NCI-H82 treated with DMSO at 0.1 percent for 48 hours (cell line): Measurements from ENCODE around the gene CCDC180.
"Not testable (repeated sequence)": the region's sequence is repeated elsewhere in the genome, so short reads cannot be mapped to it uniquely, and the experiment has no call there.

Source experiments
- DNase-seq: peaks from one replicate; lab custom pipeline; 2025; ENCODE audit not compliant: unreplicated experiment; lab: John Stamatoyannopoulos, UW

Gene CCDC180

DNA sequence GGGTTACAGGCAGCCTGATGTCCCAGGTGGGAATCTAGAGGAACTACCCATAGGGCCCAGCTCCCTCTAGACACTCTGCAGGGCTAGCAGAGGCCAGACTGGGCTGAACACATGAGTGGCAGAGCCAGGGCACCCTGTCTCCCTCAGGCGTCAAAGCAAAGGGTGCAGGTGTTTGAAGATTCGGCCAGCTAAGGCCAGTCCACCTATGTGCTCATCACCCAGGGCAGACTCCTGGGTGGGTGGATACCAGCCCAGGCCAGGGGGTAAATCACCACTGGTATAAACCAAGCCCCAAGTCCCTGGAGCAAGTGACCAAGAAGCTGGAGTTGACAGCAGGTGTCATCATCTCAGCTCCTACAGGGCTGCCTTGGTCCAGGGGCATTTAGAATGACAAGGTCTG lies 3.4 kb downstream of the CCDC180 start:
- no peak for DNase-seq

DNA sequence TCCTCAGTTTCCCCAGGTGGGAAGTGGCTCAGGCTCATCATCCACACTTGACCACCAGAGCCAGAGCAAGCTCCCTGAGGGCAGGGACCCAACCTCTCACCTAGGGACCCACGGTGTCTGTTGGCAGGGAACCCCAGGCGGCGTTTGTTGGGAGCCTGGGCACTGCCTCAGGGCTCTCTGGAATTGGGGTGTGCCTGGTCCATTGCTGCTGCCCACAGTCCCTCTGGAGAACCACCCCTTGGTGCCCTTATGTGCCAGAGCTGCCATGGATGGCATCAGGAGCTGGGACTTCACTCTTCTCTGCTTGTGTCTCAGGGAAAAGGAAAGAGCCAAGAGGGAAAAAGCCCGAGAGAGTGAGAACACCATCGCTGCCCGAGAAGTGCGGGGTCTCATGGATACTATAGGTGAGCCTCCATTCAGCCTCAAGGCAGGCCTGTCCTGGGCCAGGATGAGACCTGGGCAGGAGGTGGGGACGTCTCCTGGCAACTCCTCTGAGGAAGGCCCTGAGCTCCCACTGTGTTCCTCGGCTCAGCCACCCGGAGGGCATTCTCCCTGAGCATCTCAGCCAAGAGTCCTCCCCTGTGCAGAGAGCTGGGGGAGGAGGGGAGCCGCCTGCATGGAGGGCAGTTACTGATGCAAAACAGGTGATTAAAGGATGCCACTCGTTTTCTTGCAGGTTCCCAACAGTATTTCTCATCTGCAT lies 4.5 kb downstream of the CCDC180 start:
- no peak for DNase-seq

DNA sequence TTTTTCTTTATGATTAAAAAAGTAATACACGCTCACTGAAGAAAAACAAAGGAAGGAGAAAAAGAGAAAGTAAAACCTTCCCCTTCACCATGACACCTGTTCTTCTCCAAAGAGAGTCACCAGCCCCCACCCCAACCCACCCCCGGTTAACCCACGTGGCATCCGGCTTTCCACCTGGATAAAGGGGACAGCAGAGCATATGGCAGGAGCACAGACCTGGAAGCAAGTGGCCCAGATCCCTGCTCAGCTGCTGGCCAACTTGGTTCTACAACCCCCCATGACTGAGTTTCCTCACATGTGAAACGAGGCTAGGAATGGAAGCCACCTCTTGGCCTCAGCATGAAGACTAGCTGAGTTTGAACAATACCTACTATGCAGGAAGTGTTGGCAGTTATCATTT lies 5.1 kb downstream of the CCDC180 start:
- DNase-seq, result no peak

DNA sequence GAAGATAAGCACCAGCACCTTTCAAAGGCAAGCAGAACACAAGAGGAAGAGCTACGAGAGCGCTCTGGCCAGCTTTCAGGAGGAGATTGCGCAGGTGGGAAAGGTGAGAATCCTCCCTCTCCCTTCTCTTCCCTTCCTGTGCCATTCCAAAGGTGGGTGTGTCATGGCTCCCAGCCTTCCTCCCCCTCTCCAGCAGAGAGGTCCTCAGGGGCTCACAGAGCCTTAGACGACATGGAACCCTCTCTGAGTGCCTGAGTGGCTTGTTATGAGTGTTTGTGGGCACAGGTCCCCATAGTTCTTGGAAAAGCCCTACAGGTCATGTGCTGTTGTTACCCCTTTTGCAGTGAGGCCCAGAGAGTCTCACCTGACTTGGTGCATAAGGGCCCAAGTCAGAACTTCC lies 5.8 kb downstream of the CCDC180 start:
- DNase-seq, result no peak

DNA sequence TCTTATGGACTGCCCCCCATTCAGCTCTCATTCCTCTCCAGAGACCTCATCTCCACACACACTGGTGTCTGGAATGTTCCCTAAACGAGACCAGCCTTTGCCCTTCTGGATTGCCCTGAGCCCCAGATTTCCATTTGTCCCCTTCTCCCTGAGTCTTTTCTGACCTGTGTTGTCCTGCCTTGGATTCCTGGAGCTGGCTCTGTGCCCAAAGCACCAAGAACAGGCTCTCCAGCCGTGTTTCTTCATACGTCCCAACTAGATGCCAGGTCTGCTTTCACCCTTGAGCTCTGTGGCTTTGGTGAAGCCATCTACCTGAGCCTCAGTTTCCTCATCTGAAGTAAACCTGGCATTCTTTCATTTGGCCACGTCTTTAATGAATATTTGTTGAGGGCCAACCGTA lies 6.3 kb downstream of the CCDC180 start:
- DNase-seq, result no peak

DNA sequence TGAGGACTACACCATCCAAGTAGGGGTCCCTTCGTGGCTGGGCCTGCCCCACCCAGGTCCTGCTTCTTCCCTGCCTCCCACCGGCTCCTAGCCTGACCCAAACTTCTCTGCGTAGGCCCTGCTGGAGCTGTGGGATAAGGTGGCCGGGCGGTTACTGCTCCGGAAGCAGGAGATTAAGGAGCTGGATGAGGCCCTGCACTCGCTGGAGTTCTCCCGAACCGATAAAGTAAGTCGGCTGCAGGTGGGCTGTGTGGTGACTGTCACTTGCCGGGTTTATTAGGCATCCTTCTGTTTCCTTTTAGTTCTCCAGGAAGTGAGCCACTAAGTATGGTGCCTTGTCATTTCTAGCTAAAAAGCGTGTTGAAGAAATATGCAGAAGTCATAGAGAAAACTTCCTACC lies 7.0 kb downstream of the CCDC180 start:
- DNase-seq, result no peak

DNA sequence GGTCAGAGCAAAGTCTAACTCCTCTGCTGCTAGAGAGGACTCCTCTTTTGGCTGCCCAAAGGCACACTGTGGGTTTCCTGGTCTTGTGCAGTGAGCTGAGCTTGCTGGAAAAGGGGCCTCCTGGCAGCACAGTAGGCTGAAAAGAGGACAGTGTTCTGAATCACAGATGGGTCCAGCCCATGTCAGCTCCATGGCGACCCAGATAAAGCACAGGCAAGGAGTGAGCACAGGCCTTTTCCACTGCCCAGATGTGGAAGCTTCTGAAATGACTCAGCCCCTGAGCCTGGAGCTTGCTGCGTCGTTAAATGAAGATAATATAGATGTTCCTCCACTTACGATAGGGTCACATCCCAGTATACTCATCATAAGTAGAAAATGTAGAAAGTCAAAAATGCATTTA lies 8.1 kb downstream of the CCDC180 start:
- no peak for DNase-seq

DNA sequence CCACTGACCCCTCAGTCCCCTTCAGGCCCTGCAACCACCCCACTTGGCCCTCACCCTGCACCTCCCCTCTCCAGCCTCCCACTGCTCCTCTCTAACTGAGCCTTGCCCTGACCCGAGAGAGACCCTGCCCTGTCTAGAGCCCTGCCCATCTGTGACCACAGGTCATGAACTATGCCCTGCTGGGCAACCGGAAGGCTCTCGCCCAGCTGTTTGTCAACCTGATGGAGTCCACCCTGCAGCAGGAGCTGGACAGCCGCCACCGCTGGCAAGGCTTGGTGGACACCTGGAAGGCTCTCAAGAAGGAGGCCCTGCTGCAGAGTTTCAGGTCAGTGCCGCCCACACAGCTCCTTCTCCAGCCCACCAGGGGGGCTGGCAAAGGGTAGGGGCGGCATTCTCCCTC lies 9.4 kb downstream of the CCDC180 start:
- no peak for DNase-seq

DNA sequence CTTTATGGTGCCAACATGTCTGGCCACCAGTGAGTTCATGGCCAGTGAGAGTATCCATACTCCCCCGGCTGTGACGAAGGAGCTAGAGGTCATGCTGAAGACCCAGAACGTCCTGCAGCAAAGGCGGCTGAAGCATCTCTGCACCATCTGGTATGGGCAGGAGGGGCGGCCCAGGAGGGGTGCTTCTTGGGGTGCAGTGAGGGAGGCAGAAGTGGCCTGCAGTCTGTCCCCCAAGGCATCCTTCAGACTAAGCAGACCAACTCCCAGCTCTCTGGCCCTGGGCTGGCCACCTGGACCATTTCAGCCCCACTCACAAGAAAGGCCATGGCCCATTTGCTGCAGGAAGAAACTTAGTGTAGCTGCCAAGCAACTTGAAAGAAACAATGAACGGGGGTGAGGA lies 11.0 kb downstream of the CCDC180 start:
- no peak for DNase-seq

DNA sequence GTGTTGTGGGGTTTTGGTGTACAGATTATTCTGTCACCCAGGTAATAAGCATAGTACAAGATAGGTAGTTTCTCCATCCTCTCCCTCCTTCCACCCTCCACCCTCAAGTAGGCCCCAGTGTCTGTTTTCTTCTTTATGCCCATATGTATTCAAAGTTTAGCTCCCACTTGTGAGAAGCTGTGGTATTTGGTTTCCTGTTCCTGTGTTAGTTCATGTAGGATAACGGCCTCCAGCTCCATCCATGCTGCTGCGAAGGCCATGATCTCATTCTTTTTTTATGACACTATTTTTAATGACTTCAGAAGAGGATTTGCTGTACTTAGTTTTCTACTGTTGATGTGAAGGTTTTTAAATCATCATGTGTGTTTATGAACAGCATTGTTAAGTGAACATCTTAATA lies 11.9 kb downstream of the CCDC180 start:
- no peak for DNase-seq

DNA sequence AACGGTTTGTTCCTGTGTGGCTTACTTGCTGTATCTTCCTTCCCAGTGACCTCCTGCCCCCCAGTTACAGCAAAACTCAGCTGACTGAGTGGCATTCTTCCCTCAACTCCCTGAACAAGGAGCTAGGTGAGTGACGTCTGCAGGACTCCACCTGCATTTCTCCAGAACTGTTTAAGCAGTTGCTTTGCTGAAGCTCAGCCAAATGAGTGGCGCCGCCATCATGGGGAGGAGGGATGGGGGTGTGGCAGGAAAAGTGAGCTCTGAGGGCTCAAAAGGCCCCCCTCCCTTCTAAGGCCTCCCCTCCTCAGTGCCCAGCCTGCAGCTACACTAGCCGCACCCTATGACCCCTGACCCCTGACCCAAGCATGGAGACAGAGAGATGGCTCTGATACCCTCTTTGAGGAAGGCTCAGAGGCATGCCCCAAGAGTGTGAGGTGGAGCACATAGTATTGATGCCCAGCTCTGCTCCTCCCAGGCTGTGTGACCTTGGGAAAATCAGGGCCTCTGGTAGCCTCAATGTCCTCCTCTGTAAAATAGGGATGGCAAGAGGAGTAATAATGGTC lies 12.7 kb downstream of the CCDC180 start:
- no peak for DNase-seq

DNA sequence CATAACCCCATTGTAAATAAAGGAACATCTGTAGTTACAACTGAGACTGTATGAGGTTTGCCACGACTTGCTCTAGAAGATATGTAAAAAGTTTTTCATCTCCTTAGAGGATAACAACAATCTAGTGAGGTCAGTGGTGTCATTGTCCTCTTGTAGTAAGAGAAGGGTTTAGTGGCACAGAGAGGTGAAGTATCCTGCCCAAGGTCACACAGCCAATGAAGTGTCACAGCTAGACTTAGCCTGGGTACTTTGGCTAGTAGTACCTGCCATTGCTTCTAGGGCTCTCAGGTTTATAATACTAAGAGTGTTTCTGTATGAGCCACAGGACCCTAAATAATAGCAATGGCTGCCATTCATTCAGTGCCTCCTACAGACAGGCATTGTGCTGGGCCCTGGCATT lies 13.8 kb downstream of the CCDC180 start:
- DNase-seq, result no peak

DNA sequence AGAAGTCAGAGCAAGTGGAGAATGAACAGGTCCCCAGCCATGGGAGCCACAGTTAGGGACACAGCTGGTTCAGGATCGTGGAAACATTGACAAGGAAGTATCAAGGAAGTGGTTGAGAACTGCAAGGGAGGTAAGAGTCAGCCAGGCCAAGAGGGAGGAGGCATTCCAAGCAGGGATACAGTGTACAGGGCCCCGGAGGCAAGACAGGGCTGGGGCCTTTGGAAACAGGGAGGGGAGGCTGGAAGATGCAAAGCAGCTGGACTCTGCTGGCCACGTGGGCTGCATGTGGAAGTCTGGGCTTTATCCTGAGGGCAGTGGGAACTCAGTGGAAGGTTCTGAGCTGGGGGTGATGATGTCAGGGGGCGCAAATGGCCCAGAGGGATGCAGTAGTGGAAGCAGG lies 14.2 kb downstream of the CCDC180 start:
- no peak for DNase-seq

DNA sequence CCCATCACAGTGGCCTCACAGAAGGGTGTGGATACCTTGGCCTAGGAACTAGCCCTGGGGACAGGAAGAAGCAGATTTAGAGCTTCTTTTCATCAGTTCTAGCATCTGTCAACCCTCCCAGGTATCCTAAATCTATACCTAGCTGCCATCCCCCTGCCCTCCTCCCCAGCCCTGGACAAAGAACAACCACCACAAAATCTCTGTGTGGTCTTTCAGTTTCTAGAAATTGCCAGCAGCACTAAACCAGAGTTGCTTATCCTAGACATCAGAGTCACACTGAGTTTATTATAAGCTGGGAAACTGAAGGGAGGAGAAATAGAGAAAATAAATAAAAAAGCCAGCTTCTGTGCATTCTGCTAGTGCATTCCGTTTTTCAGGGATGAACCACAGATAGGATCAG lies 14.6 kb downstream of the CCDC180 start:
- DNase-seq, result no peak

DNA sequence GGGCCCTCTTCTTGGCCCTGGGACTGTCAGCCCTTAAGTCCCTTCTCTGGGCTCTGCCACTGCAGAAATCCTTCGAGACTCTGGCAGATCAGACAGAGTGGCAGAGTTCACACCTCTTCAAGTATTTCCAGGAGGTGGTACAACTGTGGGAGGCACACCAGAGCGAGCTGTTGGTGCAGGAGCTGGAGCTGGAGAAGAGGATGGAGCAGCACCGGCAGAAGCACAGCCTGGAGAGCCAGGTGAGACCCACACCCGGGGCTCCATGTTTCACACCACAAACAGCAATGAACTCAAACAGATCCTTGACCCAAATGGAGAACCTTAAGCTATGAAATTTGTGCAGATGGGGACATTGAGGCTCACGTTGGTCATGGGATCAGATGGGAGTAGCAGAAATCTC lies 17.5 kb downstream of the CCDC180 start:
- no peak for DNase-seq

DNA sequence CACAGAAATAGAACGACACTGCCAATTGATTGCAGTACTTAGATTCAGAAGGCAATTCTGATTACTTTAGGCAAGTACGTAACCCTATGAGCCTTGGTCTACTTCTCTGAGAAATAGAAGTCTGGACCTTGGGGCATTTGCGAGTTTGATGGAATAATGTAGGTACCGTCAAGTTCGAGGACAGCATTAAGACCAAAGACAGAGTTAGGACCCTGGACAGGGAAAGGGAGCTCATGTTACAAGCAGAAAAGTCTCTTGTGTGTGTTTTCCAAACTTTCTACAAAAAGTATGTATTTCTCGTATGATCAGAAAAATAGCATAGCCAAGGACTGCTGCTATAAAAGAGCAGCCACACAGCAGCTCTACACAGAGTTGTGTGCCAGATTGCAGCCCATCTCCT lies 20.1 kb downstream of the CCDC180 start:
- DNase-seq, result no peak

DNA sequence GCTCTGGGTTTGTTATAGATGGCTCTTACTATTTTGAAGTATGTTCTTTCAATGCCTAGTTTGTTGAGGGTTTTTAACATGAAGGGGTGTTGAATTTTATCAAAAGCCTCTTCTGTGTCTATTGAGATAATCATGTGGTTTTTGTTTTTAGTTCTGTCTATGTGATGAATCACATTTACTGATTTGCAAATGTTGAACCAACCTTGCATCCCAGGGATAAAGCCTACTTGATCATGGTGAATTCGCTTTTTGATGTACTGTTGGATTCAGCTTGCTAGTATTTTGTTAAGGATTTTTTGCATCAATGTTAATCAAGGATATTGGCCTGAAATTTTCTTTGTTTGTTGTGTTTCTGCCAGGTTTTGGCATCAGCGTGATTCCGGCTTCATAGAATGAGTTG lies 25.5 kb downstream of the CCDC180 start:
- no peak for DNase-seq

DNA sequence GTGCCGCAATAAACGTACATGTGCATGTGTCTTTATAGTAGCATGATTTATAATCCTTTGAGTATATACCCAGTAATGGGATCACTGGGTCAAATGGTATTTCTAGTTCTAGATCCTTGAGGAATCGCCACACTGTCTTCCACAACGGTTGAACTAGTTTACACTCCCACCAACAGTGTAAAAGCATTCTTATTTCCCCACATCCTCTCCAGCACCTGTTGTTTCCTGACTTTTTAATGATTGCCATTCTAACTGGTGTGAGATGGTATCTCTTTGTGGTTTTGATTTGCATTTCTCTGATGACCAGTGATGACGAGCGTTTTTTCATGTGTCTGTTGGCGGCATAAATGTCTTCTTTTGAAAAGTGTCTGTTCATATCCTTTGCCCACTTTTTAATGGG lies 28.2 kb downstream of the CCDC180 start:
- not testable (repeated sequence) for DNase-seq

DNA sequence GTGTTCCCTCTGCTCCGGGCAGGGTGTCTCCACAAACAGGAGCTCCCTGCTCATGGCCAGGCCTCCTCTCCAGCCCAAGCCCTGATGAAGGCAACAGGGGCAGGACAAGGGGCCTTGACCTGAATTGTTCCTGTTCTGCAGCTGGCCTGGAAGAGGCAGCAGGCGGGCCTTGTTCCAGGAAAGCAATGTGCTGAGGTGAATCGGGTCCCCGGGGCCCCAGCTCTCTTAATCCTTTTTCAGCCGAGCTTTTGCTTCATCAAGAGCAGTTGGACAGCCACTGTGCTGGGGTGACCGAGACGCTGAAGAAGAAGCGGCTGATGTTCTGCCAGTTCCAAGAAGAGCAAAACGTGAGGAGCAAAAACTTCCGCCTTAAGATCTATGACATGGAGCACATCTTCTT lies 41.4 kb downstream of the CCDC180 start:
- DNase-seq, result no peak

DNA sequence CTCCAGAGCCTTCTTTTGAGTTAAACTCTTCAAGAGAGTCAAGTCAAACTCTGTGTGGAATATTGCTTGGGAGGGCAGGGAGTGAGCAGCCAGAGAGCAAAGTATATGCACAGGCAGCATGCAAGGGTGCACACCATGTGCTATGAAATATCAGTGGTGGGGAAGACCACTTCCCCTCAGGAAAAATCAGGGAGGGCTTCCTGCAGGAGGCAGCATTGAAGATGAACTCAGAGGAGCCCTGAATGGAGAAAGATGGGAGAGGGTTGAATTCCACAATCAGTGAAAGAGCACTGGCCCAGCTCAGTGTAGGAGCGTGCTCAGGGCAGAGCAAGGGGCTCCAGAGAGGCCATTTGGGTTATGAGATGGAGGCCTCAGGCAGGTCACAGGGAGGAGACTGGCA lies 41.9 kb downstream of the CCDC180 start:
- no peak for DNase-seq

DNA sequence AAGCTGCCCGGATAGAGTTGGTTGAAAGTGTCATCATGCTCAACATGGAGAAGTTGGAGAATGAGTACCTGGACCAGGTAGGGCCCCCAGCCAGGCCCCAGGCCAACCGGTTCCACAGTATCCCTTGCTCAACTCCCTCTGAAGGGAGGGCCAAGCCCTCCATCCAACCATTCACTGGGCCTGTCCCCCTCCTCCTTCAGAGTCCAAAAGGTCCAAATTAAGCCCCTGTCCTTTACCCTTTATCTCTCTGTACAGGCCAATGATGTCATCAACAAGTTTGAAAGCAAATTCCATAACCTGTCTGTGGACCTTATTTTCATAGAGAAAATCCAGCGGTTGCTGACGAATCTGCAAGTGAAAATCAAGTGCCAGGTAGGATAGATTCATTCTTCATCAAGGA lies 47.2 kb downstream of the CCDC180 start:
- no peak for DNase-seq

DNA sequence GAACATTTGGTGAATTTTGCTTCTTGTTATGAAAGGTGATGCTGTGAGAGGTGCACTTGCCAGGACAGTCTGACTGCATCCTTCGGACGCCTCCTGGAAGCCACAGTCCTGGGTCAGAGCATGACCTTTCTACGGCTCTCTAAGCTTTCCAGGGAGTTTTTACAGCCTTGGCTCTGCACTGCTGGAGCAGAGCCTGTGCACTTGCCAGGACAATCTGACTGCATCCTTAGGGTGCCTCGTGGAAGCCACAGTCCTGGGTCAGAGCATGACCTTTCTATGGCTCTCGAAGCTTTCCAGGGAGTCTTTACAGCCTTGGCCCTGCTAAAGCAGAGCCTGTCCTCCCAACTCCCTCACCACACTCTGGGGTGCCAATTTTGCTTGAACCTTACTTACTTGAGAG lies 49.6 kb downstream of the CCDC180 start:
- no peak for DNase-seq
